HEK293 (cell line): Measurements from ENCODE around the gene PRR3.

Source experiments
- BCL11A ChIP-seq: fragments of 450-650 bp; formaldehyde crosslinking; IDR thresholded peaks from 2 replicates; pipeline ENCODE4 v1.5.1; 2016; ENCODE audit warnings: low read depth, missing biosample characterization, missing genetic modification characterization
- BCL11B ChIP-seq: fragments of 450-650 bp; formaldehyde crosslinking; IDR thresholded peaks from 2 replicates; pipeline ENCODE4 v1.5.1; 2016; ENCODE audit warnings: low read depth, missing biosample characterization, missing genetic modification characterization
- CTCF ChIP-seq: fragments of 450-650 bp; formaldehyde crosslinking; IDR thresholded peaks from 2 replicates; pipeline ENCODE4 v1.5.1; 2016; ENCODE audit warnings: missing biosample characterization, missing genetic modification characterization
- GFI1B ChIP-seq: fragments of 450-650 bp; formaldehyde crosslinking; IDR thresholded peaks from 2 replicates; pipeline ENCODE4 v1.5.1; 2016; ENCODE audit warnings: missing biosample characterization, missing genetic modification characterization
- GLI4 ChIP-seq: fragments of 450-650 bp; formaldehyde crosslinking; IDR thresholded peaks from 2 replicates; pipeline ENCODE4 v1.5.1; 2016; ENCODE audit warnings: missing biosample characterization, missing genetic modification characterization
- GLIS1 ChIP-seq: fragments of 450-650 bp; formaldehyde crosslinking; IDR thresholded peaks from 2 replicates; pipeline ENCODE4 v1.5.1; 2016; ENCODE audit warnings: missing biosample characterization, missing genetic modification characterization
- HIC1 ChIP-seq: fragments of 450-650 bp; formaldehyde crosslinking; IDR thresholded peaks from 2 replicates; pipeline ENCODE4 v1.5.1; 2016; ENCODE audit warnings: missing biosample characterization, missing genetic modification characterization
- HOXA7 ChIP-seq: sonication (generic); formaldehyde crosslinking; IDR thresholded peaks from 2 replicates; pipeline ENCODE4 v1.8.1; 2022; ENCODE audit warnings: missing genetic modification reagents, borderline replicate concordance
- HOXD13 ChIP-seq: sonication (generic); formaldehyde crosslinking; IDR thresholded peaks from 2 replicates; pipeline ENCODE4 v1.8.0; 2022; ENCODE audit warnings: missing genetic modification reagents, borderline replicate concordance
- KLF16 ChIP-seq: fragments of 450-650 bp; formaldehyde crosslinking; IDR thresholded peaks from 2 replicates; pipeline ENCODE4 v1.5.1; 2017; ENCODE audit warnings: missing biosample characterization, missing genetic modification characterization
- MZF1 ChIP-seq: fragments of 450-650 bp; formaldehyde crosslinking; IDR thresholded peaks from 2 replicates; pipeline ENCODE4 v1.5.1; 2017; ENCODE audit warnings: missing biosample characterization, missing genetic modification characterization, borderline replicate concordance
- OVOL3 ChIP-seq: fragments of 450-650 bp; formaldehyde crosslinking; IDR thresholded peaks from 2 replicates; pipeline ENCODE4 v1.5.1; 2016; ENCODE audit warnings: missing biosample characterization, missing genetic modification characterization
- PRDM1 ChIP-seq: fragments of 450-650 bp; formaldehyde crosslinking; IDR thresholded peaks from 2 replicates; pipeline ENCODE4; 2016; ENCODE audit warnings: missing biosample characterization, missing genetic modification characterization
- PRDM6 ChIP-seq: fragments of 450-650 bp; formaldehyde crosslinking; IDR thresholded peaks from 2 replicates; pipeline ENCODE4 v1.5.1; 2017; ENCODE audit warnings: missing biosample characterization, missing genetic modification characterization
- ZBTB1 ChIP-seq: fragments of 450-650 bp; formaldehyde crosslinking; IDR thresholded peaks from 2 replicates; pipeline ENCODE4 v1.5.1; 2016; ENCODE audit warnings: missing biosample characterization, missing genetic modification characterization
- ZBTB20 ChIP-seq: fragments of 450-650 bp; formaldehyde crosslinking; IDR thresholded peaks from 2 replicates; pipeline ENCODE4 v1.5.1; 2016; ENCODE audit warnings: missing biosample characterization, missing genetic modification characterization
- ZBTB8A ChIP-seq: fragments of 450-650 bp; formaldehyde crosslinking; IDR thresholded peaks from 2 replicates; pipeline ENCODE4 v1.5.1; 2016; ENCODE audit warnings: missing biosample characterization, missing genetic modification characterization
- ZFP3 ChIP-seq: fragments of 450-650 bp; formaldehyde crosslinking; IDR thresholded peaks from 2 replicates; pipeline ENCODE4 v1.5.1; 2016; ENCODE audit warnings: low read depth, missing biosample characterization, missing genetic modification characterization
- ZFP41 ChIP-seq: fragments of 450-650 bp; formaldehyde crosslinking; IDR thresholded peaks from 2 replicates; pipeline ENCODE4 v1.5.1; 2016; ENCODE audit warnings: missing biosample characterization, missing genetic modification characterization, borderline replicate concordance
- ZIC2 ChIP-seq: fragments of 450-650 bp; formaldehyde crosslinking; IDR thresholded peaks from 2 replicates; pipeline ENCODE4 v1.5.1; 2016; ENCODE audit warnings: missing biosample characterization, missing genetic modification characterization
- ZNF114 ChIP-seq: fragments of 450-650 bp; formaldehyde crosslinking; IDR thresholded peaks from 2 replicates; pipeline ENCODE4 v1.5.0; 2017; ENCODE audit warnings: missing biosample characterization, missing genetic modification characterization
- ZNF121 ChIP-seq: fragments of 450-650 bp; formaldehyde crosslinking; IDR thresholded peaks from 2 replicates; pipeline ENCODE4 v1.5.1; 2016; ENCODE audit warnings: missing biosample characterization, missing genetic modification characterization
- ZNF133 ChIP-seq: fragments of 450-650 bp; formaldehyde crosslinking; IDR thresholded peaks from 2 replicates; pipeline ENCODE4 v1.5.1; 2016; ENCODE audit warnings: missing biosample characterization, missing genetic modification characterization
- ZNF175 ChIP-seq: fragments of 450-650 bp; formaldehyde crosslinking; IDR thresholded peaks from 2 replicates; pipeline ENCODE4 v1.5.1; 2016; ENCODE audit warnings: missing biosample characterization, missing genetic modification characterization
- ZNF23 ChIP-seq: fragments of 450-650 bp; formaldehyde crosslinking; IDR thresholded peaks from 2 replicates; pipeline ENCODE4 v1.5.1; 2016; ENCODE audit warnings: missing biosample characterization, missing genetic modification characterization, borderline replicate concordance
- ZNF302 ChIP-seq: fragments of 450-650 bp; formaldehyde crosslinking; IDR thresholded peaks from 2 replicates; pipeline ENCODE4 v1.5.1; 2016; ENCODE audit warnings: missing biosample characterization, missing genetic modification characterization, low read depth
- ZNF324 ChIP-seq: fragments of 450-650 bp; formaldehyde crosslinking; IDR thresholded peaks from 2 replicates; pipeline ENCODE4 v1.5.1; 2016; ENCODE audit warnings: missing biosample characterization, missing genetic modification characterization
- ZNF341 ChIP-seq: fragments of 450-650 bp; formaldehyde crosslinking; IDR thresholded peaks from 2 replicates; pipeline ENCODE4; 2016; ENCODE audit warnings: low read depth, missing biosample characterization, missing genetic modification characterization
- ZNF558 ChIP-seq: fragments of 450-650 bp; formaldehyde crosslinking; IDR thresholded peaks from 2 replicates; pipeline ENCODE4 v1.5.1; 2016; ENCODE audit warnings: missing biosample characterization, missing genetic modification characterization
- ZNF629 ChIP-seq: fragments of 450-650 bp; formaldehyde crosslinking; IDR thresholded peaks from 2 replicates; pipeline ENCODE4 v1.5.1; 2017; ENCODE audit warnings: missing biosample characterization, missing genetic modification characterization
- ZNF664 ChIP-seq: fragments of 450-650 bp; formaldehyde crosslinking; IDR thresholded peaks from 2 replicates; pipeline ENCODE4 v1.5.1; 2016; ENCODE audit warnings: missing biosample characterization, missing genetic modification characterization
- ZNF768 ChIP-seq: fragments of 450-650 bp; formaldehyde crosslinking; IDR thresholded peaks from 2 replicates; pipeline ENCODE4 v1.5.1; 2018; ENCODE audit warnings: missing biosample characterization, mild to moderate bottlenecking, missing genetic modification characterization
- ZNF843 ChIP-seq: fragments of 450-650 bp; formaldehyde crosslinking; IDR thresholded peaks from 2 replicates; pipeline ENCODE4 v1.5.1; 2016; ENCODE audit warnings: missing biosample characterization, missing genetic modification characterization
- TF ChIP-seq, protein P1 (sequence below): fragments of 450-650 bp; formaldehyde crosslinking; IDR thresholded peaks from 2 replicates; pipeline ENCODE4 v1.5.0; 2017; ENCODE audit warnings: missing biosample characterization, missing genetic modification characterization, borderline replicate concordance

PRR3 gene

GRCh38 chr6:30556066-30556905 lies 809 bp upstream of the PRR3 start, which contains the start of gene GNL1 (continued):
- TF ChIP-seq CTCF (tag by site-specific recombination) = peak; percentile 62
- peak; percentile 89 for TF ChIP-seq ZIC2
- TF ChIP-seq MZF1 (tag by site-specific recombination) = no peak
- TF ChIP-seq ZNF302 (tag by site-specific recombination) = no peak
- TF ChIP-seq ZNF114 (tag by site-specific recombination) = no peak
- no peak for TF ChIP-seq ZNF175 (tag by site-specific recombination)
- TF ChIP-seq ZBTB1 = no peak
- no peak for TF ChIP-seq ZNF23 (tag by site-specific recombination)
- TF ChIP-seq, protein P1, sequence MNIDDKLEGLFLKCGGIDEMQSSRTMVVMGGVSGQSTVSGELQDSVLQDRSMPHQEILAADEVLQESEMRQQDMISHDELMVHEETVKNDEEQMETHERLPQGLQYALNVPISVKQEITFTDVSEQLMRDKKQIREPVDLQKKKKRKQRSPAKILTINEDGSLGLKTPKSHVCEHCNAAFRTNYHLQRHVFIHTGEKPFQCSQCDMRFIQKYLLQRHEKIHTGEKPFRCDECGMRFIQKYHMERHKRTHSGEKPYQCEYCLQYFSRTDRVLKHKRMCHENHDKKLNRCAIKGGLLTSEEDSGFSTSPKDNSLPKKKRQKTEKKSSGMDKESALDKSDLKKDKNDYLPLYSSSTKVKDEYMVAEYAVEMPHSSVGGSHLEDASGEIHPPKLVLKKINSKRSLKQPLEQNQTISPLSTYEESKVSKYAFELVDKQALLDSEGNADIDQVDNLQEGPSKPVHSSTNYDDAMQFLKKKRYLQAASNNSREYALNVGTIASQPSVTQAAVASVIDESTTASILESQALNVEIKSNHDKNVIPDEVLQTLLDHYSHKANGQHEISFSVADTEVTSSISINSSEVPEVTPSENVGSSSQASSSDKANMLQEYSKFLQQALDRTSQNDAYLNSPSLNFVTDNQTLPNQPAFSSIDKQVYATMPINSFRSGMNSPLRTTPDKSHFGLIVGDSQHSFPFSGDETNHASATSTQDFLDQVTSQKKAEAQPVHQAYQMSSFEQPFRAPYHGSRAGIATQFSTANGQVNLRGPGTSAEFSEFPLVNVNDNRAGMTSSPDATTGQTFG (tag by site-specific recombination) = no peak
- TF ChIP-seq ZNF341 (tag by site-specific recombination) = no peak
- peak; percentile 97 for TF ChIP-seq BCL11A (tag by site-specific recombination)
- no peak for TF ChIP-seq PRDM6 (tag by site-specific recombination)
- TF ChIP-seq PRDM1 (tag by site-specific recombination) = no peak
- peak; percentile 89 for TF ChIP-seq GLIS1 (tag by site-specific recombination)
- no peak for TF ChIP-seq GLI4
- TF ChIP-seq ZNF558 (tag by site-specific recombination) = no peak
- TF ChIP-seq ZBTB20 (tag by site-specific recombination) = peak; percentile 83
- TF ChIP-seq ZFP3 (tag by site-specific recombination) = no peak
- no peak for TF ChIP-seq HOXD13 (CRISPR knock-in tag)
- no peak for TF ChIP-seq ZNF133 (tag by site-specific recombination)
- TF ChIP-seq ZNF664 (tag by site-specific recombination) = no peak
- no peak; the same call in 1 of the 2 replicates for TF ChIP-seq GFI1B (tag by site-specific recombination)
- TF ChIP-seq ZNF843 (tag by site-specific recombination) = no peak; the same call in 1 of the 2 replicates
- no peak for TF ChIP-seq OVOL3 (tag by site-specific recombination)
- no peak for TF ChIP-seq ZNF768 (tag by site-specific recombination)
- TF ChIP-seq ZBTB8A (tag by site-specific recombination) = peak; percentile 76
- peak; percentile 85 for TF ChIP-seq HIC1 (tag by site-specific recombination)
- no peak for TF ChIP-seq HOXA7 (CRISPR knock-in tag)
- TF ChIP-seq ZNF121 (tag by site-specific recombination) = no peak
- peak; percentile 79; the same call in 1 of the 2 replicates for TF ChIP-seq ZNF324 (tag by site-specific recombination)
- TF ChIP-seq ZNF629 = peak; percentile 98
- TF ChIP-seq KLF16 (tag by site-specific recombination) = no peak; the same call in 1 of the 2 replicates
- no peak for TF ChIP-seq ZFP41
- peak; percentile 93 for TF ChIP-seq BCL11B
